Activated T-cell treated with anti-CD3 and anti-CD28 coated beads, Interleukin-2, amount 50 U/mL, for 1 hour (primary cell): ENCODE measurements around the gene ARPC5L.
"Not testable (repeated sequence)": the region's sequence is repeated elsewhere in the genome, so short reads cannot be mapped to it uniquely, and the experiment has no call there.

ENCODE experiments used
- DNase-seq: peaks from one replicate; pipeline ENCODE4 v3.0.0-alpha.2; 2020

ARPC5L gene

GRCh38 chr9:124841075-124841821 is 20.7 kb upstream of the ARPC5L start:
- DNase-seq = no peak

DNA sequence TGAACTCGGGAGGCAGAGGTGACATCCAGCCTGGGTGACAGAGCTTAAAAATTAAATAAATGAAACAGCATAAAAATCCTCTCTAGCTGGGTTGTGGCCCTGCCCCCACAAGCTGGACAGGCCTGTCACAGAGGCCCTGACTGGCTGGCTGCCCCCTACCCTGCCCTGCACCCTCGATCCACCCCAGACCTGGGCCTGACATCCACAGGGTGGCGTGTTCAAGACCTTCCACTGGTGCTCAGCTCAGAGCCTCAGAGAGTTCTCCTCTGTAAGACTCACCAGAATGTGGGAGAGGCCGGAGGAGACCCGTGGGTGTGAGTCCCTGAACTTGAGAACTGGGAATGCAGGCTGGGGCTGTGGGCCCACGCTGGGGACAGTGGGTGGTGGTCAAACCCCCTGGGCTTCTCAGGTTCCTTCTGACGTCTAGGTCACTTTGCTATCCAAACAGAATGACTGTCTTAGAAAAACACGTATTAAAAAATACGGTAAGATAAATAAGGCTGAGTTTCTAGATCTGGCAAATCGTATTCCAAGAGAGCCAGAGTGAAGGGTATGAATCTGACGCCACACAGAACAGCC is 18.4 kb upstream of the ARPC5L start:
- DNase-seq = no peak

- DNase-seq = no peak
These were observed 17.6 kb upstream of the ARPC5L start for GRCh38 chr9:124844291-124844690.

GRCh38 chr9:124846467-124846866 is 15.5 kb upstream of the ARPC5L start:
- DNase-seq = not testable (repeated sequence)

DNA sequence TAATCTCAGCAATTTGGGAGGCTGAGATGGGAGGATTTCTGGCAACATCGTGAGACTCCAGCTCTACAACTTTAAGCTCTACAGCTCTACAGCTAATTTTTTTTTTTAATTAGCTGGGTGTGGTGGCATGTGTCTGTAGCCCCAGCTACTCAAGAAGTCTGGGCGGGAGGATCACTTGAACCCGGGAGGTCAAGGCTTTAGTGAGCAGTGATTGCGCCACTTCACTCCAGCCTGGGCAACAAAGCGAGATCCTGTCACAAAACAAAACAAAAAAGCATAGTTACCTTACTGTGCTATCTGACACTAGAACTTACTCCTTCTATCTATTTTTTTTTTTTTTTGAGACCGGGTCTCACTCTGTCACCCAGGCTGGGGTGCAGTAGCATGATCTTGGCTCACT is 15.0 kb upstream of the ARPC5L start:
- no peak for DNase-seq

DNA sequence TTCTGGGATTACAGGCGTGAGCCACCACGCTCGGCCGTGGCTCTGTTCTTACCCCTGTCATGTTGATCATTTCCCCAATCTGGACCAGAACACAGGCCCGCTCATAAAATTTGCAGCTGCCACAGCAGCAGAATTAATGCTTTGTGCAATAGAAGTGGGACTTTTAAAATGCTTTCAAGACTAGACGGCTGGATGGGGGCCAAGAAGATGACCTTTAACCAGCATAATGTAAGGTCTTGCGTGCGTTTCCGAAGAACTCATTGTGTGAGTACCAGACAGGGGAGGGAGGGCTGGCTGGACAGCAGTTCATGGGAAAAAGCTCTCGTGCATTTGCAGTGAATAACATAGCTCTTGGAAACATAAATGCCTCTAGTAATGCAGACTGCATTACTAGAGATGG is 12.1 kb upstream of the ARPC5L start:
- DNase-seq = no peak

DNA sequence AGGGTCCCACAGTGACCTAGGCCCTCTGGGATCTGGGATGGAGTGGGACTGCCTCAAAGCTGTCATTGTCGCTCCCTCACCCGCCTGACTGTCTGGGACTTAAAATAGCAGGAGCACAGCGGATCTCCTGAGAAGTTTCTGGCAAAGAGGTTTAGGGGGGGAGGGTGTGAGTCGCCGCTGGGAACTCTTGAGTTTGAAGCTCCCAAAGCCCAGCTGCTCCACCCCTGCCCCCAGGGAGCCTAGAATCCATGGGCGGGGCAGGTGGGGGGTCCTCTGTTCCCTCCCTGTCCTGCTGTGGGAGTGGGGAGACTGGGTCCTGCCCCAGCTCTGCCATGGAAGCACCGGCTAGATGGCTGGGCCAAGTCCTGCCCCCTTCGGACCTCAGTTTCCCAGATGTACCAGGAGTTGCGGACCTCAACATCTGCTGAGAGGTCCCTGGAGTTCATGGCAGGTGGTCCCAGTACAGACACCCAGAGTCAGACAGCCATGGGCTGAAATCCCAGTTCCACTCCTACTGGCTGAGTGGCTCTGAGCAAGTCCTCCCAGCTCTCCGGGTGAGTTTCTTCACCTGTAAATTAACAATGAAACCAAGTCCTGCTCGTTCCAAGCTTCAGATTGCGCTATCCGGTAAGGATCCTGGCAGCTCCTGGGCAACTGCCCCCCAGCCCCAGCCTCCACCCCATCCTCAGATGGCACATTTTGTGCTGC is 9.7 kb upstream of the ARPC5L start:
- DNase-seq = no peak

- peak; percentile 82 for DNase-seq
These were observed 8.9 kb upstream of the ARPC5L start, which contains the start of gene WDR38 for GRCh38 chr9:124852829-124853531. Gene WDR38 (plus strand): TSS chr9:124853460. CDS start chr9:124853532, 72 bp downstream.

GRCh38 chr9:124853605-124854143 is 8.3 kb upstream of the ARPC5L start:
- no peak for DNase-seq

GRCh38 chr9:124854161-124854560 is 7.8 kb upstream of the ARPC5L start:
- DNase-seq = no peak

- DNase-seq = no peak
These were observed 7.1 kb upstream of the ARPC5L start for GRCh38 chr9:124854822-124855221.

DNA sequence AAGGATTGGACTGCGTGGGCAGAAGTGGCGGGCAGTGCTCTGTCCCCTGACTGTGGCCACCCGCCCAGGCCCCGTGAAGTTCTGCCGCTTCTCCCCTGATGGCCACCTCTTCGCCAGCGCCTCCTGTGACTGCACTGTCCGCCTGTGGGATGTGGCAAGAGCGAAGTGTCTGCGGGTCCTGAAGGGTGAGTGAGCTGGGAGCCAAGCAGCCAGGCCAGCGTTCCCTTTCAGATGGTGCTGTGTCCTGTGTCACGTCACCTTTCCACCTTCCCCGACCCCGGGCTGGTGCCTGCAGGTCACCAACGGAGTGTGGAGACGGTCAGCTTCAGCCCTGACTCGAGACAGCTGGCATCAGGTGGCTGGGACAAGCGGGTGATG is 6.4 kb upstream of the ARPC5L start:
- no peak for DNase-seq

- no peak for DNase-seq
These were observed 5.8 kb upstream of the ARPC5L start for GRCh38 chr9:124855944-124856765.

GRCh38 chr9:124857533-124858162 is 4.3 kb upstream of the ARPC5L start:
- DNase-seq = no peak

DNA sequence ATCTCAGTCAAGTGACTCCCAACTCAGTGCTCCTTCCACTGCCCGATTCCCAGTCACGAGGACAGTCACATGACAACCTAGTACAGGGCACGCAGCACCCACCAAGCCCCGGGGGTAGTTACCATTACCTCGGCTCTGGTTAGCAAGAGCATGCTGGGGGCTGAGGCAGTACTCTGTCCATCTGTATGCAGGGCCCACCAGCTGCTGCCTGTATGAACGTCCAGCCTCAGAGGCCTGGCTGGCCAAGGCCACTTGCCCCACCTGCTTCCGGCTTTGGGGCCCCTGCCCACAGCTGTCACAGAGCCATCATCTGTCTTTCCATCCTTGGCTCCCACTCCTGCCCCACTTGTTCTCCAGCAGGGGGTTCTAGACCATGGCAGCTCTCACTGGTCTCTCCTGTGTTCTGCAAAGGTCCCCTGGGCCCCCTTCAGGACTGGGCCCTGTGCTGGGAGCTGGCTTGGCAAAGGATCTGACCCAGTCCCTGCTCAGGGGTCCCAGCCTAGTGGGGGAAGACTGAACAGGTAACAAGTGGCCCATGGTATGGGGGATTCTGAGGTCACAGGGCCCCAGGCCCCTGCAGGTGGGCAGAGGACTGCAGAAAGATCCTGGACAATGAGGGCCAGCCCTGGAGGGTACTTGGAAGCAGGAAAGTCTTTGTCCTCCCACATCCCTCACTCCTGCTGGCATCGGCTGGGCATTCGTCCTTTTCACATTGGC is 3.4 kb upstream of the ARPC5L start:
- DNase-seq = no peak

- no peak for DNase-seq
These were observed 1.9 kb upstream of the ARPC5L start for GRCh38 chr9:124859803-124860581.

GRCh38 chr9:124860582-124861341 is 1.2 kb upstream of the ARPC5L start:
- DNase-seq = no peak

- DNase-seq = no peak
These were observed 1.5 kb downstream of the ARPC5L start for GRCh38 chr9:124863371-124863871.
